GM12872 (cell line): Measurements from ENCODE around the gene HERC4.

Experiments used
- TF ChIP-seq, protein P1 (sequence below): IDR thresholded peaks from 3 replicates; pipeline ENCODE4 v1.5.1; 2011; ENCODE audit warnings: low read depth, mild to moderate bottlenecking, low read length, moderate library complexity; ENCODE audit not compliant: insufficient read depth

The HERC4 gene

DNA sequence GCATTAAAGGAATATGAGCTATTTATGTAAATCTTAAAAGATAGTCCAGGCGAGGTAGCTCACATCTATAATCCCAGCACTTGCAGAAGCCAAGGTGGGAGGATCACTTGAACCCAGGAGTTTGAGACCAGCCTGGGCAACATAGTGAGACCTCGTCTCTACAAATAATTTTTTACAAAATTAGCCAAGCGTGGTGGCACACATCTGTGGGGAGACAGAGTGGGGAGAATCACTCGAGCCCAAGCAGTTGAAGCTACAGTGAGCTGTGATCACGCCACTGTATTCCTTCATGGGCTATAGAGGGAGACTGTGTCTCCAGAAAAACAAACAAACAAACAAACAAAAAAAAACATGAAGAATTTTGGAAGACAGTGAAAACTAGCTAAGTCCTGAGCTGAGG lies 28.4 kb downstream of the HERC4 start:
- TF ChIP-seq, protein P1, sequence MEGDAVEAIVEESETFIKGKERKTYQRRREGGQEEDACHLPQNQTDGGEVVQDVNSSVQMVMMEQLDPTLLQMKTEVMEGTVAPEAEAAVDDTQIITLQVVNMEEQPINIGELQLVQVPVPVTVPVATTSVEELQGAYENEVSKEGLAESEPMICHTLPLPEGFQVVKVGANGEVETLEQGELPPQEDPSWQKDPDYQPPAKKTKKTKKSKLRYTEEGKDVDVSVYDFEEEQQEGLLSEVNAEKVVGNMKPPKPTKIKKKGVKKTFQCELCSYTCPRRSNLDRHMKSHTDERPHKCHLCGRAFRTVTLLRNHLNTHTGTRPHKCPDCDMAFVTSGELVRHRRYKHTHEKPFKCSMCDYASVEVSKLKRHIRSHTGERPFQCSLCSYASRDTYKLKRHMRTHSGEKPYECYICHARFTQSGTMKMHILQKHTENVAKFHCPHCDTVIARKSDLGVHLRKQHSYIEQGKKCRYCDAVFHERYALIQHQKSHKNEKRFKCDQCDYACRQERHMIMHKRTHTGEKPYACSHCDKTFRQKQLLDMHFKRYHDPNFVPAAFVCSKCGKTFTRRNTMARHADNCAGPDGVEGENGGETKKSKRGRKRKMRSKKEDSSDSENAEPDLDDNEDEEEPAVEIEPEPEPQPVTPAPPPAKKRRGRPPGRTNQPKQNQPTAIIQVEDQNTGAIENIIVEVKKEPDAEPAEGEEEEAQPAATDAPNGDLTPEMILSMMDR = no peak

- TF ChIP-seq, protein P1 = no peak
Observed at GRCh38 chr10:68043030-68043429, 32.1 kb downstream of the HERC4 start.

DNA sequence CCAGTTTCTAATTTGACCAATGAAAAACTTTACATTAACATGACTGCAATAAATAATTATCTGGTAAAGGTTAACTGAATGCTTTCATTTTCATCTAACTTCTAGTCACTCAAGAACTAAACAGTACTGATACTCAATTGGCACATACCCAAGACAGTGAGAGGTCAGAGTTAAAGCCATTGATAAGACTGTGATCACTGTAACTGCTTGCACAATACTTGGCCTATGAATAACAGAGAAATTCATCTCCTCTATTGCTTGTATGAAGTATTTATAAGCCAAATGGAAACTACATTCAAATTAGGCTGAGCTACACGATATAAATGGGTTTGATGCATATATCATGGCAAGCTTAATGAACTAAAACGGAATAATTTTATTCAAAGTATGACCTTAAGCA lies 43.0 kb downstream of the HERC4 start:
- TF ChIP-seq, protein P1 = no peak

DNA sequence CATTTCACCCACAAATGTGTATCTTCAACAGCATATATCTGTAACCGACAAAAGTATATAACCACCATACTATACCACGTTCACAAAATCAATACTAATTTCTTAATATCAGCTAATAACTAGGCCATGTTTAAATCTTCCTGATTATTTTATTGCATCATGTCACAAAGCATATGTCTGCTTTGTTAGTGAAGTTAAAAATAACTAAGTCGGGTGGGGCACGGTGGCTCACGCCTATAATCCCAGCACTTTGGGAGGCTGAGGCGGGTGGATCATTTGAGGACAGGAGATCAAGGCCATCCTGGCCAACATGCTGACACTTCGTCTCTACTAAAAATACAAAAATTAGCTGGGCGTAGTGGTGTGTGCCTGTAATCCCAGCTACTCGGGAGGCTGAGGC lies 47.7 kb downstream of the HERC4 start:
- TF ChIP-seq, protein P1 = no peak

GRCh38 chr10:68023292-68023691 lies 51.8 kb downstream of the HERC4 start:
- TF ChIP-seq, protein P1 = no peak

DNA sequence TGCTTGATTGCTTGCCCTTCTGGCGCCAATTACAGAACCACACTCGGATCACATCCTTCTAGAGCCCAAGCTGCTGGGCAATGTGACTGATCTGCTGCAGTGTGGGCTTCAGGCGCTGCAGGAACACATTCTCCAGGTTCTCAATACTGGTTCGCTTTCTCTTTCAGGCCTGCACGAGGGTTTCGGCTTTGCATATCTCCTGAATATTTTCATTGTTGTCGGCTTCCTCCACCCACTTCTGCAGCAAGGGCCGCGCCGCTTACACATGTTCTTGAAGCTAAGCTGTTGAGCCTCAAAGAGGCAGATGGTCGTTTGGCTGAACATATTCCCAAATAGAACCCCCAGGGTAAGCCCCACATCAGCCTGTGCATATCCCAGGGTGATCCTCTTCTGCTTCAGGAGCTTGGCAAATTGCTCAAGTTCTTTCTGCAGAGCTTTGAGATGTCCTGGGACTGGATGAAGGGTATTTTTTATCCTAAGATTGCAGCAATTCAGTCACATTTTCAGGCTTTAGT lies 64.6 kb downstream of the HERC4 start:
- TF ChIP-seq, protein P1 = no peak

DNA sequence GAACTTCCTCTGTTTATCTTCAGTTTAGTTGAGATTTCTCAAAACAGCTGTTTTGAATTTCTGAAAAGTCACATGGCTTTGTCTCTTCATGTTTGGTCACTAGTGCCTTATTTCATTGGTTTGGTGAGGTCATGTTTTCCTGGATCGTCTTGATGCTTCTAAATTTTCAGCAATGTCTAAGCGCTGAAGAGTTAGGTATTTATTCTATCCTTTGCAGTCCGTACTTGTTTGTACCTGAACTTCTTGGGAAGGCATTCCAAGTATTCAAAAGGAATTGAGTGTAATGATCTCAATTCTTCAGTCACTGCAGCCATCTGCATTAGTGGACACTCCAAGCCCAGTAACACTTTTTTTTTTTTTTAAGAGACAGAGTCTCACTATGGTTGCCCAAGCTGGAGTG lies 67.7 kb downstream of the HERC4 start:
- TF ChIP-seq, protein P1 = no peak
